Colonic mucosa (tissue), 4 donors: ENCODE data around the gene GMPR. TPM values are rescaled to one million over a fixed set of nuclear protein-coding genes. Genes with fewer than 3 reads are reported as not detected.
"Not testable (repeated sequence)": the region's sequence is repeated elsewhere in the genome, so short reads cannot be mapped to it uniquely, and the experiment has no call there.

Source experiments
- DNase-seq: peaks from one replicate; pipeline ENCODE4 v3.0.0-alpha.2; 2020
- H3K27ac ChIP-seq: fragments of 200-600 bp; one replicate; pipeline ENCODE4 v1.8.0; 2021
- H3K27me3 ChIP-seq: fragments of 200-600 bp; one replicate; pipeline ENCODE4 v1.8.0; 2021
- H3K36me3 ChIP-seq: fragments of 200-600 bp; one replicate; pipeline ENCODE4 v1.8.0; 2021
- H3K4me1 ChIP-seq: fragments of 200-600 bp; one replicate; pipeline ENCODE4 v1.8.0; 2021; ENCODE audit warnings: mild to moderate bottlenecking
- H3K4me3 ChIP-seq: fragments of 200-600 bp; one replicate; pipeline ENCODE4 v1.8.0; 2021
- H3K9ac ChIP-seq, 2 donors: one replicate each; pipeline ENCODE4 v1.7.0; 2013; ENCODE audit warnings: control low read depth in 2 of 2, low read depth in 2 of 2, low read length in 2 of 2
- H3K9me3 ChIP-seq: fragments of 200-600 bp; one replicate; pipeline ENCODE4 v1.8.0; 2021
- CTCF ChIP-seq: fragments of 200-600 bp; IDR thresholded peaks from one replicate; pipeline ENCODE4 v1.8.0; 2022; ENCODE audit warnings: antibody characterized with exemption, mild to moderate bottlenecking
- intact Hi-C: fragments of 100-400 bp; cut with DNase I; formaldehyde crosslinking; loops from one replicate; pipeline ENCODE4 v1.14.1; 2022
- total RNA-seq, 2 donors: library from RNA; stranded (reverse); fragmentation: NEBNext Ultra II Directional in 1 of 2; extraction: Animal tissue kit (Norgen Biotek cat#: 25700) in 1 of 2; gene quantifications; one replicate each; pipeline ENCODE4 v1.2.1, GENCODE V29; 2021
- donor health status: healthy.
- donor health status: DM: no; HTN: no; CAD: no.
- donor health status: DM: no; HTN: no; CAD: no.

Gene GMPR
- total RNA-seq, 2 donors from 2014 or later: 3.4 to 4.7 TPM

DNA sequence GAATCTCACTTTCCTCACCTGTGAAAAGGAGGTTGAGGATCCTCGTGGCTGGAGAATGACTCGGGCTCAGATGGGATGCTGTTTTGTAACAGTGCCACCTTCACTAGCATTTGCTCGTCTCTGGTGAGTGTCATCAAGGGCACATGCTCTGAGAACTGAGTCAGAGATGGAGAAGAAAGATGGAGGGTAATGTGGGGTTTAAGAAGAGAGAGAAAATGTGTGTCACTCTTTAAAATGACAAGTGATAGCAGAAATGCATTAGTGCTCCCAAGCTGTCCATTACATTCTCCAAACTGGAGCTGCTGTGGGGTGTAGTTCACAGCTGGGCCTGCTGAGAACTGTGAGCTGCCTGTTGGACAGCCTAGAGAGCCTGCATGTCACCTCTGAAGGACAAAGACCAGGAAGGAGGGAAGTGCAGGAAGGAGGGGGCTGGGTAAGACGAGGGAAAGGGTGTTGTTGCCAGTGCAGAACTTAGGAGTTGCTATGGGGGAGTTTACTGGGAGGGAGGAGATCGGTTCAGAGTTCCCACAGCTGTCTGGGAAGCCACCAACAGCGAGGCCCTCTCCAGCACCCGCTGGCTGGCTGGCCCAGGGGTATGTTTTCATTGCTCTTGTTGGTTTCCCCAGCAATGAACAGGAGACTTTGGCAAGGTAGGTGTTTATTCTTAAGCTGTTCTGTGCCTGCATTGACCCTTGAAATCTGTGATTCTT lies 19.8 kb downstream of the GMPR start:
- Histone ChIP-seq H3K9me3 (no peaks in the 10 kb centered on the region), H3K27ac (no peak overlapping the region), H3K9ac (no peak overlapping the region), H3K36me3 (no peaks in the 10 kb centered on the region), H3K4me1 (no peaks in the 10 kb centered on the region), H3K4me3 (no peak overlapping the region), H3K27me3 (no peaks in the 10 kb centered on the region)
- DNase-seq: no peak
- intact Hi-C loops: no loop called here
- TF ChIP-seq CTCF: no peak

DNA sequence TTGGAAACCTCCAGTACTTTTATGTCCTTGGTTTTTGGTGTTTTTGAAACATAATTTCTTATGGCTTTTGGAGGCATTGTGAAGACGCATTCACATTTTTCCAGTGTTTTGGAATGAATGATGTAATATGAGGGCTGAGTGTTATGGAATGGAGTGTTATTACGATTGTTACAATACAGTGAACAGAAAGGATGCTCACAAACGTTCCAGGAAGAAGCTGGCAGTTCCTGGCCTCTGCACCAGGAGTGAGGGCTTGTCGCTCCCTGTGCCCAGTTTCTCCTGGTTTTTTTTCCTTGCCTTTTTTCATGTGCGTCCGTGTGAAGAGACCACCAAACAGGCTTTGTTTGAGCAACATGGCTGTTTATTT lies 20.3 kb downstream of the GMPR start:
- no peak for DNase-seq
- no peak overlapping the region for H3K9ac ChIP-seq
- no peaks in the 10 kb centered on the region for H3K27me3 ChIP-seq
- no peaks in the 10 kb centered on the region for H3K4me1 ChIP-seq
- no peaks in the 10 kb centered on the region for H3K36me3 ChIP-seq
- no peak overlapping the region for H3K27ac ChIP-seq
- no peaks in the 10 kb centered on the region for H3K9me3 ChIP-seq
- intact Hi-C loops: no loop called here
- no peak overlapping the region for H3K4me3 ChIP-seq
- TF ChIP-seq CTCF: no peak

DNA sequence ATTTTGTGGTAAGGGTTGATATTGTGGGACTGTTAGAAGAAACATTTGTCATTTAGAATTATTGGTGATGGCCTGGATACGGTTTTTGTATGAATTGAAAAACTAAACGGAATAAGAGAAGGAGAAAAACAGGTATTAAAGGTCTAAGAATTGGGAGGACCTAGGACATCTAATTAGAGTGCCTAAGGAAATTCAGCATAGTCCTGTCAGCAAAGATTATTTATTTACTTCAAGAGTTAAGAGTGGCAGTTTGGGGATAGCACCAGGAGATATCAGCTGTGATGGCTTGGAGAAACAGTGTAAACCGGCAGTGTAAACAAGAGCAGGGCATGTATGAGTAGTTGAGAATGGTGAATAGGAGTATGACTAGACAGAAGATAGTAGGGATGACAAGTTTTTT lies 21.2 kb downstream of the GMPR start:
- H3K4me3 ChIP-seq, H3K36me3 ChIP-seq, DNase-seq, H3K27ac ChIP-seq, intact Hi-C loops, H3K9ac ChIP-seq, H3K9me3 ChIP-seq, H3K27me3 ChIP-seq, H3K4me1 ChIP-seq: not testable (repeated sequence)

GRCh38 chr6:16260602-16261001 lies 22.2 kb downstream of the GMPR start:
- H3K36me3 ChIP-seq, DNase-seq, intact Hi-C loops, H3K27me3 ChIP-seq, H3K9ac ChIP-seq, H3K4me3 ChIP-seq, H3K27ac ChIP-seq, H3K9me3 ChIP-seq, H3K4me1 ChIP-seq: not testable (repeated sequence)

DNA sequence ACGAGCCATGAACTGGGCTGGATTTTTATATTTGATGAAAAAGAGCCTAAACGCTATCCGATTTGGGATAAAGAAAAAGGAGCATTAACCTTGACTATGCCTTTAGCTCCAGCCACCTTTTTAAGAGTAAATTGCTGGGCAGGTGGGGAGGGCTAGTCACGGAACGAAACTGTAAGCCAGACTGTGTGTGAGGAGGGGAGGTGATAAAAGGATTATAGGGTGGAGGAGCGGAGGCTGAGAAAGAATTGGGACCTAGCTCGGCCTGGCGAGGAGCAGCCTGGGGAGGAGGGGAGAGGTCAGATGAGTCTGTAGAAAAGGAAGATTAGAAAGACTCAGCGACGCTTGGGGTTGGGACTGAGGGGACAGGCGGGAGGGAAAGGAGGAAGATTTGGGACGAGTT lies 24.4 kb downstream of the GMPR start:
- H3K36me3 ChIP-seq, DNase-seq, H3K4me1 ChIP-seq, H3K9ac ChIP-seq, H3K4me3 ChIP-seq, intact Hi-C loops, H3K9me3 ChIP-seq, H3K27ac ChIP-seq, H3K27me3 ChIP-seq: not testable (repeated sequence)

- H3K36me3 ChIP-seq, H3K27me3 ChIP-seq, DNase-seq, H3K4me3 ChIP-seq, H3K4me1 ChIP-seq, H3K27ac ChIP-seq, H3K9me3 ChIP-seq, intact Hi-C loops, H3K9ac ChIP-seq: not testable (repeated sequence)
Observed at GRCh38 chr6:16263464-16264099, 25.2 kb downstream of the GMPR start.

GRCh38 chr6:16264785-16265184 lies 26.4 kb downstream of the GMPR start:
- no peak for TF ChIP-seq CTCF
- no peak for DNase-seq
- Histone ChIP-seq H3K36me3 (no peaks in the 10 kb centered on the region), H3K9me3 (no peaks in the 10 kb centered on the region), H3K4me3 (no peak overlapping the region), H3K9ac (no peak overlapping the region), H3K27ac (no peak overlapping the region), H3K4me1 (no peaks in the 10 kb centered on the region), H3K27me3 (no peaks in the 10 kb centered on the region)
- intact Hi-C loops: no loop called here
